Measurements from ENCODE around the gene FBXO47.
"Not testable (repeated sequence)": the region's sequence is repeated elsewhere in the genome, so short reads cannot be mapped to it uniquely, and the experiment has no call there.

DNA sequence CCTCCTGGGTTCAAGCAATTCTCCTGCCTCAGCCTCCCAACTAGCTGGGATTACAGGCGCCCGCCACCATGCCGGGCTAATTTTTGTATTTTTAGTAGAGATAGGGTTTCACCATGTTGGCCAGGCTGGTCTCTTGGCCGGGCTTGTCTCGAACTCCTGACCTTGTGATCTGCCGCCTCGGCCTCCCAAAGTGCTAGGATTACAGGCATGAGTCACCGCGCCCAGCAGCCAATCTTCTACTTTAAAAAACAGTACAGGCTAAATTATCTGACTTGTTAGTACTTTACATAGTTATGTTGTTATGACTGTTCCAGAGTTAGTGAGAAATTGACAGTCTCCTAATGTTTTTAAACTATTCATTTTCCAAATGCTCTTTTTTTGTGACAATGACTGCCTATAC, 33.2 kb downstream of the FBXO47 start:
- TF ChIP-seq POLR2A (IDR thresholded peaks at IDR 0.05; ENCODE audit: low read length); GATA1 (IDR thresholded peaks at IDR 0.05; ENCODE audit: low read depth, low read length): not testable (repeated sequence)

All from erythroblast (primary cell).